HCT116 (cell line): ENCODE measurements around the gene PDE1C. TPM values are rescaled to one million over a fixed set of nuclear protein-coding genes. Genes with fewer than 3 reads are reported as not detected.

Source experiments
- ATAC-seq: fragments of 200-7000 bp; cut with Tn5 transposase; 2 replicates; pipeline ENCODE4 v1.9.1; 2020; ENCODE audit warnings: mild to moderate bottlenecking, moderate library complexity
- BruUV-seq: library from RNA; stranded (reverse); fragments of 400-500 nt; replicated peaks from 2 replicates; lab custom pipeline; 2021; lab: Mats Ljungman, UMichigan
- CTCF ChIA-PET: fragments of 300-600 bp; sonication (Branson Sonifier 250); formaldehyde crosslinking; loops from one replicate; lab custom pipeline; 2021; ENCODE audit warnings: antibody characterized with exemption; lab: Charles Lee
- POLR2A ChIA-PET: fragments of 300-600, 350-600 bp; sonication (Branson Sonifier 250); formaldehyde crosslinking; loops from one replicate; lab custom pipeline; 2021; ENCODE audit warnings: antibody characterized with exemption; lab: Charles Lee
- RAD21 ChIA-PET, 2 experiments: fragments of 300-600 bp; sonication (Branson Sonifier 250); formaldehyde crosslinking; loops; one replicate each; lab custom pipeline; 2023; ENCODE audit warnings: low total read pairs in 2 of 2; ENCODE audit not compliant: uncharacterized antibody in 2 of 2, unreplicated experiment in 2 of 2, low non-redundant PET in 1 of 2; lab: Charles Lee
- DNase-seq: peaks from one replicate; pipeline ENCODE4 v3.0.0-alpha.2; 2010; ENCODE audit warnings: low read depth, low spot score
- H2AFZ ChIP-seq: fragments of 200-600 bp; shearing (Covaris generic), sonication (generic); 2 replicates; pipeline ENCODE4 v1.6.1; 2017; ENCODE audit warnings: low read depth, mixed run types, mixed read lengths, antibody characterized with exemption, low read length; ENCODE audit not compliant: poor library complexity, severe bottlenecking
- H3K27ac ChIP-seq: 2 replicates; pipeline ENCODE4 v1.5.1; 2012; ENCODE audit warnings: low read depth, low read length
- H3K27me3 ChIP-seq: fragments of 200-600 bp; sonication (generic); 2 replicates; pipeline ENCODE4 v1.6.1; 2016; ENCODE audit warnings: mixed run types, low read length, mixed read lengths; ENCODE audit not compliant: insufficient read depth
- H3K36me3 ChIP-seq, 2 experiments: fragments of 200-500 bp in 1 of 2; fragments of 200-600 bp in 1 of 2; sonication (Bioruptor generic) in 1 of 2; sonication (generic) in 1 of 2; 2 replicates each; pipeline versions ENCODE4 v1.5.1 to v1.6.1; 2014 to 2016; ENCODE audit warnings: low read length in 2 of 2, inconsistent platforms in 1 of 2, mixed read lengths in 1 of 2, mixed run types in 1 of 2; ENCODE audit not compliant: insufficient read depth in 2 of 2, control insufficient read depth in 1 of 2
- H3K4me1 ChIP-seq, 2 experiments: fragments of 200-600 bp in 1 of 2; sonication (generic) in 1 of 2; 2 replicates each; pipeline versions ENCODE4 v1.5.1 to v1.6.1; 2012 to 2017; ENCODE audit warnings: low read length in 2 of 2, inconsistent platforms in 1 of 2, mild to moderate bottlenecking in 1 of 2, mixed read lengths in 1 of 2, mixed run types in 1 of 2, moderate library complexity in 1 of 2; ENCODE audit not compliant: insufficient read depth in 2 of 2, control insufficient read depth in 1 of 2
- H3K4me2 ChIP-seq: fragments of 200-600 bp; sonication (generic); 2 replicates; pipeline ENCODE4 v1.6.1; 2017; ENCODE audit warnings: mixed run types, low read length, mixed read lengths
- H3K4me3 ChIP-seq, 2 experiments: fragments of 200-600 bp in 1 of 2; sonication (generic) in 1 of 2; replicated peaks in 1 of 2; 2 replicates each; pipeline ENCODE4 v1.5.1; 2011 to 2016; ENCODE audit warnings: low read length in 2 of 2, control low read depth in 1 of 2, low read depth in 1 of 2, mild to moderate bottlenecking in 1 of 2, mixed read lengths in 1 of 2, mixed run types in 1 of 2
- H3K79me2 ChIP-seq: fragments of 200-600 bp; sonication (generic); 2 replicates; pipeline ENCODE4 v1.6.1; 2017; ENCODE audit warnings: mild to moderate bottlenecking, mixed run types, low read length, moderate library complexity, mixed read lengths; ENCODE audit not compliant: insufficient read depth
- H3K9ac ChIP-seq: fragments of 200-600 bp; sonication (generic); 2 replicates; pipeline ENCODE4 v1.6.1; 2016; ENCODE audit warnings: low read length, mixed read lengths
- H3K9me2 ChIP-seq: fragments of 200-600 bp; sonication (generic), shearing (Covaris generic); 2 replicates; pipeline ENCODE4 v1.6.1; 2017; ENCODE audit warnings: mixed run types, mild to moderate bottlenecking, moderate library complexity; ENCODE audit not compliant: insufficient read depth
- H3K9me3 ChIP-seq, 2 experiments: fragments of 200-500 bp in 1 of 2; fragments of 200-600 bp in 1 of 2; sonication (Bioruptor generic) in 1 of 2; sonication (generic) in 1 of 2; 2 replicates each; pipeline ENCODE4 v1.6.1; 2014 to 2017; ENCODE audit warnings: low read length in 2 of 2, mixed read lengths in 2 of 2, inconsistent platforms in 1 of 2, low read depth in 1 of 2, mild to moderate bottlenecking in 1 of 2, mixed run types in 1 of 2, moderate library complexity in 1 of 2; ENCODE audit not compliant: control insufficient read depth in 1 of 2, insufficient read depth in 1 of 2
- H4K20me1 ChIP-seq: fragments of 200-600 bp; sonication (generic), shearing (Covaris generic); 2 replicates; pipeline ENCODE4 v1.6.1; 2017; ENCODE audit warnings: mixed run types, mild to moderate bottlenecking, moderate library complexity; ENCODE audit not compliant: insufficient read depth
- CBX3 ChIP-seq: IDR thresholded peaks from 2 replicates; pipeline ENCODE4 v1.6.1; 2012; ENCODE audit warnings: low read depth
- CEBPB ChIP-seq: IDR thresholded peaks from 2 replicates; pipeline ENCODE4 v1.6.1; 2012; ENCODE audit warnings: low read depth
- ELF1 ChIP-seq: IDR thresholded peaks from 2 replicates; pipeline ENCODE4 v1.6.1; 2012; ENCODE audit warnings: low read depth, borderline replicate concordance
- JUND ChIP-seq: IDR thresholded peaks from 2 replicates; pipeline ENCODE4 v1.6.1; 2012
- POLR2AphosphoS5 ChIP-seq: IDR thresholded peaks from 2 replicates; pipeline ENCODE4 v1.6.1; 2011; ENCODE audit warnings: mild to moderate bottlenecking, low read depth, low read length, moderate library complexity
- REST ChIP-seq: IDR thresholded peaks from 2 replicates; pipeline ENCODE4 v1.6.1; 2012; ENCODE audit warnings: low read depth
- SIN3A ChIP-seq: IDR thresholded peaks from 2 replicates; pipeline ENCODE4 v1.6.1; 2012; ENCODE audit warnings: low read depth
- SP1 ChIP-seq: IDR thresholded peaks from 2 replicates; pipeline ENCODE4 v1.6.1; 2012; ENCODE audit warnings: low read depth
- SRF ChIP-seq: IDR thresholded peaks from 2 replicates; pipeline ENCODE4 v1.6.1; 2012; ENCODE audit warnings: low read depth
- YY1 ChIP-seq: IDR thresholded peaks from 2 replicates; pipeline ENCODE4 v1.6.1; 2011; ENCODE audit warnings: low read length, low read depth, moderate library complexity, mild to moderate bottlenecking; ENCODE audit not compliant: insufficient replicate concordance; ENCODE audit errors: extremely low read depth
- intact Hi-C: fragments of 100-400 bp; cut with micrococcal nuclease; formaldehyde crosslinking; loops from 2 replicates; pipeline ENCODE4 v1.10.0; 2022
- total RNA-seq: library from RNA; stranded (reverse); gene quantifications from one replicate; pipeline ENCODE4 v1.2.1, GENCODE V29; 2021; ENCODE audit not compliant: unreplicated experiment

Gene PDE1C
- total RNA-seq, 1 experiment from 2014 or later = 0.17 TPM

GRCh38 chr7:32022966-32023365 lies 47.2 kb downstream of the PDE1C start:
- H3K27ac ChIP-seq = no peak overlapping the region
- H3K27me3 ChIP-seq = peaks cover 2% of the 10 kb centered on the region; the same call in 1 of the 2 replicates
- no peak overlapping the region for H3K9ac ChIP-seq
- no peak for ATAC-seq
- CTCF ChIA-PET = no interaction called here
- H2AFZ ChIP-seq = no peak overlapping the region
- TF ChIP-seq POLR2AphosphoS5 (no peak), YY1 (no peak), REST (no peak), JUND (no peak), CEBPB (no peak), SIN3A (no peak)
- TF ChIP-seq, all 23 proteins: peak for 0
- Histone ChIP-seq H3K79me2 (no peaks in the 10 kb centered on the region), H3K9me3 (no peaks in the 10 kb centered on the region), H3K36me3 (no peaks in the 10 kb centered on the region), H3K4me2 (no peak overlapping the region), H3K9me2 (no peaks in the 10 kb centered on the region), H3K4me3 (no peak overlapping the region), H3K4me1 (no peaks in the 10 kb centered on the region), H4K20me1 (no peaks in the 10 kb centered on the region)
- no peak for DNase-seq
- ChIA-PET POLR2A (no interaction called here), RAD21 (no interaction called here)
- intact Hi-C loops = no loop called here
- BruUV-seq = no TSS peak

GRCh38 chr7:32020551-32021159 lies 49.6 kb downstream of the PDE1C start:
- DNase-seq = no peak
- POLR2A ChIA-PET = no interaction called here
- no peak for TF ChIP-seq SRF
- TF ChIP-seq REST = no peak
- TF ChIP-seq ELF1 = no peak
- no peak for TF ChIP-seq CBX3
- no peak for TF ChIP-seq YY1
- no peak for TF ChIP-seq SP1
- no peak for TF ChIP-seq POLR2AphosphoS5

More at GRCh38 chr7:32020551-32021159, 49.6 kb downstream of the PDE1C start:
- no peaks in the 10 kb centered on the region for H3K9me2 ChIP-seq
- H3K27me3 ChIP-seq = peaks cover 2% of the 10 kb centered on the region; the same call in 1 of the 2 replicates
- no peak overlapping the region for H3K4me2 ChIP-seq
- no TSS peak for BruUV-seq
- no peak overlapping the region for H2AFZ ChIP-seq
- no peak overlapping the region for H3K27ac ChIP-seq
- ChIA-PET RAD21 (no interaction called here), CTCF (no interaction called here)
- H3K4me1 ChIP-seq = no peaks in the 10 kb centered on the region
- H3K9ac ChIP-seq = no peak overlapping the region
- H3K4me3 ChIP-seq = no peak overlapping the region
- no peaks in the 10 kb centered on the region for H3K79me2 ChIP-seq
- intact Hi-C loops = no loop called here
- ATAC-seq = no peak
- H3K9me3 ChIP-seq = no peaks in the 10 kb centered on the region
- H3K36me3 ChIP-seq = no peaks in the 10 kb centered on the region
- no peaks in the 10 kb centered on the region for H4K20me1 ChIP-seq
